ENCODE results near the gene PEAK3. TPM values are rescaled to one million over a fixed set of nuclear protein-coding genes. Genes with fewer than 3 reads are reported as not detected.

PEAK3 gene
- total and polyA plus RNA-seq, 9 of the 15 experiments (the other 6 are each of a cell fraction or from before 2014, with no cell fraction given), result 0.07 to 0.40 TPM; not detected in 7

DNA sequence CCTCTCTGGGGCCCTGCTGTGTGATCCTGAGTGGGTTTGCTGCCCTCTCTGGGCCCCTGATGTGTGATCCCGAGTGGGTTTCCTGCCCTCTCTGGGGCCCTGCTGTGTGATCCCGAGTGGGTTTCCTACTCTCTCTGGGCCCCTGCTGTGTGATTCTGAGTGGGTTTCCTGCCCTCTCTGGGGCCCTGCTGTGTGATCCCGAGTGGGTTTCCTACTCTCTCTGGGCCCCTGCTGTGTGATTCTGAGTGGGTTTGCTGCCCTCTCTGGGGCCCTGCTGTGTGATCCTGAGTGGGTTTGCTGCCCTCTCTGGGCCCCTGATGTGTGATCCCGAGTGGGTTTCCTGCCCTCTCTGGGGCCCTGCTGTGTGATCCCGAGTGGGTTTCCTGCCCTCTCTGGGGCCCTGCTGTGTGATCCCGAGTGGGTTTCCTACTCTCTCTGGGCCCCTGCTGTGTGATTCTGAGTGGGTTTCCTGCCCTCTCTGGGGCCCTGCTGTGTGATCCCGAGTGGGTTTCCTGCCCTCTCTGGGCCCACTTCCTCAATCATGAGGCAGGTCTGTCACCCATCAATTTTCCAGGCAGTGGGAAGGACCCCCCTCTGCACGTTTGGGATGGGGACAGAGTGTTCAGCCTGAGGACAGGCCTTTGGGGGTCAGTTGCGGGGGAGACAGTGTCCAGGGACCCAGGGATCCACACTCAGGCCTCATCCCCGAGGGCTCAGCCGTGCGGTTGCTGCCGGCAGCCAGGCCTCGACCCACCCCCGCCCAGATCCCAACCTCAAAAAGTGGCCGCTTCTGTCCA lies 512 bp downstream of the PEAK3 start (continued):
- TF ChIP-seq EGR1 (conservative IDR thresholded peaks at IDR 0.05) (peak; percentile 29), ZFP36 (IDR thresholded peaks at IDR 0.05; ENCODE audit: low read depth, low read length, partially characterized antibody) (peak; percentile 78), RBM25 (IDR thresholded peaks at IDR 0.05; ENCODE audit: low read depth, low read length, severe bottlenecking) (peak; percentile 85), CBX1 (IDR thresholded peaks at IDR 0.05; ENCODE audit: low read depth) (0 out of 2 replicates have a peak, but pooled peaks have one; percentile 19), KDM1A (IDR thresholded peaks at IDR 0.05) (peak in 1 of 2 experiments; percentile 67; a peak in 2 of 4 replicates)
- TF ChIP-seq, protein P1, sequence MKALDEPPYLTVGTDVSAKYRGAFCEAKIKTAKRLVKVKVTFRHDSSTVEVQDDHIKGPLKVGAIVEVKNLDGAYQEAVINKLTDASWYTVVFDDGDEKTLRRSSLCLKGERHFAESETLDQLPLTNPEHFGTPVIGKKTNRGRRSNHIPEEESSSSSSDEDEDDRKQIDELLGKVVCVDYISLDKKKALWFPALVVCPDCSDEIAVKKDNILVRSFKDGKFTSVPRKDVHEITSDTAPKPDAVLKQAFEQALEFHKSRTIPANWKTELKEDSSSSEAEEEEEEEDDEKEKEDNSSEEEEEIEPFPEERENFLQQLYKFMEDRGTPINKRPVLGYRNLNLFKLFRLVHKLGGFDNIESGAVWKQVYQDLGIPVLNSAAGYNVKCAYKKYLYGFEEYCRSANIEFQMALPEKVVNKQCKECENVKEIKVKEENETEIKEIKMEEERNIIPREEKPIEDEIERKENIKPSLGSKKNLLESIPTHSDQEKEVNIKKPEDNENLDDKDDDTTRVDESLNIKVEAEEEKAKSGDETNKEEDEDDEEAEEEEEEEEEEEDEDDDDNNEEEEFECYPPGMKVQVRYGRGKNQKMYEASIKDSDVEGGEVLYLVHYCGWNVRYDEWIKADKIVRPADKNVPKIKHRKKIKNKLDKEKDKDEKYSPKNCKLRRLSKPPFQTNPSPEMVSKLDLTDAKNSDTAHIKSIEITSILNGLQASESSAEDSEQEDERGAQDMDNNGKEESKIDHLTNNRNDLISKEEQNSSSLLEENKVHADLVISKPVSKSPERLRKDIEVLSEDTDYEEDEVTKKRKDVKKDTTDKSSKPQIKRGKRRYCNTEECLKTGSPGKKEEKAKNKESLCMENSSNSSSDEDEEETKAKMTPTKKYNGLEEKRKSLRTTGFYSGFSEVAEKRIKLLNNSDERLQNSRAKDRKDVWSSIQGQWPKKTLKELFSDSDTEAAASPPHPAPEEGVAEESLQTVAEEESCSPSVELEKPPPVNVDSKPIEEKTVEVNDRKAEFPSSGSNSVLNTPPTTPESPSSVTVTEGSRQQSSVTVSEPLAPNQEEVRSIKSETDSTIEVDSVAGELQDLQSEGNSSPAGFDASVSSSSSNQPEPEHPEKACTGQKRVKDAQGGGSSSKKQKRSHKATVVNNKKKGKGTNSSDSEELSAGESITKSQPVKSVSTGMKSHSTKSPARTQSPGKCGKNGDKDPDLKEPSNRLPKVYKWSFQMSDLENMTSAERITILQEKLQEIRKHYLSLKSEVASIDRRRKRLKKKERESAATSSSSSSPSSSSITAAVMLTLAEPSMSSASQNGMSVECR (CRISPR knock-in tag; IDR thresholded peaks at IDR 0.05), result peak; percentile 17; the same call in 1 of the 2 replicates
